GM23248 (cell line): Measurements from ENCODE around the gene JMJD4. TPM values are rescaled to one million over a fixed set of nuclear protein-coding genes. Genes with fewer than 3 reads are reported as not detected.

Experiments used
- DNase-seq: peaks from one replicate; pipeline ENCODE4 v3.0.0-alpha.2; 2015
- H2AFZ ChIP-seq: fragments of 200-600 bp; sonication (generic); 2 replicates; pipeline ENCODE4 v1.6.1; 2016; ENCODE audit warnings: antibody characterized with exemption
- H3F3A ChIP-seq: fragments of 200-600 bp; sonication (generic); 2 replicates; pipeline ENCODE4 v1.6.1; 2016; ENCODE audit warnings: mild to moderate bottlenecking, antibody characterized with exemption, mixed run types; ENCODE audit not compliant: insufficient read depth
- H3K27ac ChIP-seq: fragments of 200-600 bp; sonication (generic); 2 replicates; pipeline ENCODE4 v1.5.1; 2016; ENCODE audit warnings: mild to moderate bottlenecking
- H3K27me3 ChIP-seq: fragments of 200-600 bp; sonication (generic); replicated peaks from 2 replicates; pipeline ENCODE4 v1.6.1; 2016; ENCODE audit warnings: mild to moderate bottlenecking; ENCODE audit not compliant: insufficient read depth
- H3K36me3 ChIP-seq: fragments of 200-600 bp; sonication (generic); 2 replicates; pipeline ENCODE4 v1.6.1; 2016; ENCODE audit warnings: low read depth, mild to moderate bottlenecking
- H3K4me1 ChIP-seq: fragments of 200-600 bp; sonication (generic); 2 replicates; pipeline ENCODE4 v1.6.1; 2016; ENCODE audit warnings: mild to moderate bottlenecking; ENCODE audit not compliant: insufficient read depth
- H3K4me2 ChIP-seq: fragments of 200-600 bp; sonication (generic); one replicate; pipeline ENCODE4 v1.6.1; 2016; ENCODE audit warnings: mild to moderate bottlenecking; ENCODE audit not compliant: unreplicated experiment
- H3K4me3 ChIP-seq: fragments of 200-600 bp; sonication (generic); 2 replicates; pipeline ENCODE4 v1.5.1; 2016; ENCODE audit warnings: mild to moderate bottlenecking
- H3K79me2 ChIP-seq: fragments of 200-600 bp; sonication (generic); 2 replicates; pipeline ENCODE4 v1.6.1; 2016; ENCODE audit warnings: mild to moderate bottlenecking; ENCODE audit not compliant: insufficient read depth
- H3K9ac ChIP-seq: fragments of 200-600 bp; sonication (generic); 2 replicates; pipeline ENCODE4 v1.6.1; 2016; ENCODE audit warnings: mild to moderate bottlenecking
- H3K9me2 ChIP-seq: fragments of 200-600 bp; sonication (generic); 2 replicates; pipeline ENCODE4 v1.6.1; 2016; ENCODE audit warnings: mixed run types, mild to moderate bottlenecking, moderate library complexity; ENCODE audit not compliant: insufficient read depth
- H3K9me3 ChIP-seq: fragments of 200-600 bp; sonication (generic); one replicate; pipeline ENCODE4 v1.6.1; 2017; ENCODE audit warnings: low read depth
- H4K20me1 ChIP-seq: fragments of 200-600 bp; sonication (generic); 2 replicates; pipeline ENCODE4 v1.6.0; 2016; ENCODE audit not compliant: insufficient read depth
- EZH2 ChIP-seq: fragments of 200-600 bp; sonication (generic); IDR thresholded peaks from 2 replicates; pipeline ENCODE4 v1.6.1; 2018; ENCODE audit warnings: antibody characterized with exemption, mild to moderate bottlenecking; ENCODE audit not compliant: insufficient read depth, poor library complexity, severe bottlenecking
- EZH2phosphoT487 ChIP-seq: fragments of 200-600 bp; sonication (generic); IDR thresholded peaks from 2 replicates; pipeline ENCODE4 v1.6.1; 2018; ENCODE audit warnings: antibody characterized with exemption, moderate library complexity, mild to moderate bottlenecking, low read depth; ENCODE audit not compliant: insufficient read depth
- WGBS, 2 experiments: methylation state at CpG; one replicate each; pipeline ENCODE4 v1.1.6; 2015 to 2017; ENCODE audit warnings: low lambda C conversion rate in 2 of 2, low coverage in 1 of 2; ENCODE audit errors: missing lambda C conversion rate in 2 of 2; 5-methylcytosine and 5-hydroxymethylcytosine counted together
- in situ Hi-C: fragments of 300-500 bp; cut with MboI; formaldehyde crosslinking; loops from 2 replicates; pipeline ENCODE4 v1.15.0; 2020
- polyA plus RNA-seq: library from polyadenylated mRNA; unstranded; fragments of >200 nt; fragmentation: Nextera tagmentation; extraction: Ambion mirVana; gene quantifications from 2 replicates; pipeline ENCODE4 v1.2.1, GENCODE V29; 2016
- total RNA-seq: library from RNA; depleted of rRNA; stranded (reverse); fragments of >200 nt; shearing (Covaris generic); gene quantifications from 2 replicates; pipeline ENCODE4 v1.2.3, GENCODE V29; 2014

JMJD4 gene
- total and polyA plus RNA-seq, 2 experiments from 2014 or later = 16.1 to 26.9 TPM

GRCh38 chr1:227726924-227727599, 8.0 kb downstream of the JMJD4 start:
- H3K79me2 ChIP-seq = no peaks in the 10 kb centered on the region
- DNase-seq = no peak
- H3K9me2 ChIP-seq = no peaks in the 10 kb centered on the region
- H3K4me1 ChIP-seq = no peaks in the 10 kb centered on the region; the same call in 1 of the 2 replicates
- no peak overlapping the region for H3K4me3 ChIP-seq
- no peaks in the 10 kb centered on the region for H3F3A ChIP-seq
- 50 to 59% methylated on average over 6 of the region's 6 CpGs for WGBS, 2 experiments
- H2AFZ ChIP-seq = no peak overlapping the region
- H3K27ac ChIP-seq = no peak overlapping the region
- H3K4me2 ChIP-seq = no peak overlapping the region
- H3K9me3 ChIP-seq = no peaks in the 10 kb centered on the region
- in situ Hi-C loops = no loop called here
- H3K9ac ChIP-seq = no peak overlapping the region
- H3K36me3 ChIP-seq = no peaks in the 10 kb centered on the region
- no peak for TF ChIP-seq EZH2
- no peak for TF ChIP-seq EZH2phosphoT487
- H4K20me1 ChIP-seq = no peaks in the 10 kb centered on the region
- H3K27me3 ChIP-seq = no peaks in the 10 kb centered on the region

- H3K27ac ChIP-seq = no peak overlapping the region
- no peak overlapping the region for H2AFZ ChIP-seq
- no peaks in the 10 kb centered on the region for H3K79me2 ChIP-seq
- no peaks in the 10 kb centered on the region for H4K20me1 ChIP-seq
- no peaks in the 10 kb centered on the region; the same call in 1 of the 2 replicates for H3K4me1 ChIP-seq
- in situ Hi-C loops = no loop called here
- no peak overlapping the region for H3K4me3 ChIP-seq
- no peaks in the 10 kb centered on the region for H3F3A ChIP-seq
- H3K9me3 ChIP-seq = no peaks in the 10 kb centered on the region
- DNase-seq = no peak
- no peak overlapping the region for H3K9ac ChIP-seq
- no peaks in the 10 kb centered on the region for H3K36me3 ChIP-seq
- TF ChIP-seq EZH2phosphoT487 (no peak), EZH2 (no peak)
- H3K9me2 ChIP-seq = no peaks in the 10 kb centered on the region
- H3K27me3 ChIP-seq = no peaks in the 10 kb centered on the region
- 48 to 61% methylated on average over 3 of the region's 3 CpGs for WGBS, 2 experiments
- H3K4me2 ChIP-seq = no peak overlapping the region
Observed at GRCh38 chr1:227726318-227726717, 8.8 kb downstream of the JMJD4 start.

- Histone ChIP-seq H3K36me3 (no peaks in the 10 kb centered on the region), H3K4me2 (no peak overlapping the region), H4K20me1 (no peaks in the 10 kb centered on the region), H3K9ac (no peak overlapping the region), H3K9me3 (no peaks in the 10 kb centered on the region), H3K79me2 (no peaks in the 10 kb centered on the region), H2AFZ (no peak overlapping the region), H3K4me3 (no peak overlapping the region), H3K4me1 (no peaks in the 10 kb centered on the region; the same call in 1 of the 2 replicates), H3K27ac (no peak overlapping the region), H3K27me3 (no peaks in the 10 kb centered on the region), H3F3A (no peaks in the 10 kb centered on the region), H3K9me2 (no peaks in the 10 kb centered on the region)
- in situ Hi-C loops = no loop called here
- DNase-seq = no peak
- no peak for TF ChIP-seq EZH2
- no peak for TF ChIP-seq EZH2phosphoT487
- 0 to 1% methylated on average over 2 of the region's 2 CpGs for WGBS, 2 experiments
Observed at GRCh38 chr1:227725046-227725445, 10.1 kb downstream of the JMJD4 start.

GRCh38 chr1:227723474-227723873, 11.6 kb downstream of the JMJD4 start:
- Histone ChIP-seq H3K9ac (no peak overlapping the region), H3K79me2 (no peaks in the 10 kb centered on the region), H4K20me1 (no peaks in the 10 kb centered on the region), H3K36me3 (no peaks in the 10 kb centered on the region), H3K27me3 (no peaks in the 10 kb centered on the region), H2AFZ (no peak overlapping the region), H3K4me1 (no peaks in the 10 kb centered on the region; the same call in 1 of the 2 replicates), H3K9me2 (no peaks in the 10 kb centered on the region), H3K27ac (no peak overlapping the region), H3K9me3 (no peaks in the 10 kb centered on the region), H3K4me2 (no peak overlapping the region), H3K4me3 (no peak overlapping the region), H3F3A (no peaks in the 10 kb centered on the region)
- WGBS, 2 experiments = 52 to 75% methylated on average over 1 of the region's 1 CpG
- no peak for DNase-seq
- in situ Hi-C loops = no loop called here
- TF ChIP-seq EZH2 (no peak), EZH2phosphoT487 (no peak)

- no peaks in the 10 kb centered on the region for H3K36me3 ChIP-seq
Observed at GRCh38 chr1:227718932-227719331, 16.2 kb downstream of the JMJD4 start.

More at GRCh38 chr1:227718932-227719331, 16.2 kb downstream of the JMJD4 start:
- Histone ChIP-seq H3K27ac (no peak overlapping the region), H3K79me2 (no peaks in the 10 kb centered on the region), H3K27me3 (no peaks in the 10 kb centered on the region), H4K20me1 (no peaks in the 10 kb centered on the region), H2AFZ (no peak overlapping the region), H3K4me1 (no peaks in the 10 kb centered on the region), H3F3A (no peaks in the 10 kb centered on the region), H3K9me2 (no peaks in the 10 kb centered on the region), H3K4me3 (no peak overlapping the region), H3K9ac (no peak overlapping the region), H3K4me2 (no peak overlapping the region), H3K9me3 (no peaks in the 10 kb centered on the region)
- TF ChIP-seq EZH2phosphoT487 (no peak), EZH2 (no peak)
- no peak for DNase-seq
- in situ Hi-C loops = no loop called here
- 19 to 25% methylated on average over 2 of the region's 2 CpGs for WGBS, 2 experiments
